Keratinocyte (primary cell): ENCODE results near the gene CD209. TPM values are rescaled to one million over a fixed set of nuclear protein-coding genes. Genes with fewer than 3 reads are reported as not detected.

ENCODE experiments used
- DNase-seq: peaks from one replicate; pipeline ENCODE4 v3.0.0-alpha.2; 2011; ENCODE audit warnings: low read depth, missing footprints, low spot score
- FAIRE-seq: peaks from 2 replicates; lab custom pipeline; 2011; peaks lifted over from hg19 to GRCh38; lab: Jason Lieb, UNC
- H2AFZ ChIP-seq: 2 replicates; pipeline ENCODE4 v1.6.0; 2012; ENCODE audit warnings: low read length, control low read depth, inconsistent platforms; ENCODE audit not compliant: control insufficient read depth
- H3K27ac ChIP-seq: 2 replicates; pipeline ENCODE4 v1.5.1; 2011; ENCODE audit warnings: low read length; ENCODE audit not compliant: control insufficient read depth, insufficient read depth
- H3K27me3 ChIP-seq: 3 replicates; pipeline ENCODE4 v1.6.0; 2011; ENCODE audit warnings: low read length; ENCODE audit not compliant: control insufficient read depth, insufficient read depth; ENCODE audit errors: extremely low read depth
- H3K36me3 ChIP-seq, 2 experiments: 2 replicates in 1 of 2; 3 replicates in 1 of 2; pipeline ENCODE4 v1.5.1; 2011; ENCODE audit warnings: low read length in 2 of 2, mild to moderate bottlenecking in 1 of 2; ENCODE audit not compliant: control insufficient read depth in 2 of 2, insufficient read depth in 2 of 2; ENCODE audit errors: extremely low read depth in 1 of 2
- H3K4me1 ChIP-seq: 3 replicates; pipeline ENCODE4 v1.5.1; 2011; ENCODE audit warnings: low read length; ENCODE audit not compliant: control insufficient read depth, insufficient read depth; ENCODE audit errors: extremely low read depth
- H3K4me2 ChIP-seq: 3 replicates; pipeline ENCODE4 v1.6.0; 2011; ENCODE audit warnings: low read depth, low read length; ENCODE audit not compliant: control insufficient read depth, insufficient read depth; ENCODE audit errors: extremely low read depth
- H3K4me3 ChIP-seq, 3 experiments: fragments of 200-600 bp in 1 of 3; sonication (generic) in 1 of 3; 2 replicates in 2 of 3; 3 replicates in 1 of 3; pipeline ENCODE4 v1.5.1; 2011 to 2016; ENCODE audit warnings: low read length in 3 of 3, mild to moderate bottlenecking in 3 of 3, control low read depth in 2 of 3, inconsistent platforms in 1 of 3, low read depth in 1 of 3, mixed read lengths in 1 of 3, mixed run types in 1 of 3, moderate library complexity in 1 of 3; ENCODE audit not compliant: control insufficient read depth in 2 of 3, insufficient read depth in 2 of 3; ENCODE audit errors: extremely low read depth in 1 of 3
- H3K79me2 ChIP-seq: 2 replicates; pipeline ENCODE4 v1.6.0; 2012; ENCODE audit warnings: low read length; ENCODE audit not compliant: control insufficient read depth, insufficient read depth
- H3K9ac ChIP-seq: 3 replicates; pipeline ENCODE4 v1.6.0; 2011; ENCODE audit warnings: low read length; ENCODE audit not compliant: control insufficient read depth, insufficient read depth; ENCODE audit errors: extremely low read depth
- H3K9me1 ChIP-seq: 3 replicates; pipeline ENCODE4 v1.6.0; 2011; ENCODE audit warnings: low read length; ENCODE audit not compliant: control insufficient read depth, insufficient read depth; ENCODE audit errors: extremely low read depth
- H3K9me3 ChIP-seq: 2 replicates; pipeline ENCODE4 v1.5.1; 2012; ENCODE audit warnings: low read depth, low read length; ENCODE audit not compliant: control insufficient read depth
- H4K20me1 ChIP-seq: 3 replicates; pipeline ENCODE4 v1.6.0; 2011; ENCODE audit warnings: low read length; ENCODE audit not compliant: control insufficient read depth, insufficient read depth; ENCODE audit errors: extremely low read depth
- EZH2 ChIP-seq: IDR thresholded peaks from one replicate; pipeline ENCODE4 v1.6.1; 2012; ENCODE audit warnings: inconsistent platforms, mild to moderate bottlenecking, low read length, moderate library complexity
- dilution Hi-C: fragments of 300-500 bp; cut with MboI; formaldehyde crosslinking; loops from one replicate; pipeline ENCODE4 v1.7.0; 2020; ENCODE audit warnings: low sequenced_read_pairs; ENCODE audit not compliant: extremely low pct_ligation_motif_present
- polyA plus RNA-seq, 5 experiments: library from polyadenylated mRNA; depleted of rRNA in 3 of 5; stranded (reverse) in 3 of 5; stranded (forward) in 1 of 5; unstranded in 1 of 5; fragments of >200 nt; gene quantifications; 1 replicate in 1 of 5; 2 replicates in 3 of 5; 3 replicates in 1 of 5; pipeline versions ENCODE4 v1.2.1 to v1.2.3, GENCODE V29; 2011 to 2012; ENCODE audit warnings: missing spikeins in 2 of 5, low read depth in 1 of 5, low replicate concordance in 1 of 5
- TF ChIP-seq, protein P1 (sequence below), 3 experiments: IDR thresholded peaks in 1 of 3; conservative IDR thresholded peaks in 1 of 3; optimal IDR thresholded peaks in 1 of 3; 2 replicates in 2 of 3; 3 replicates in 1 of 3; pipeline versions ENCODE3 to v1.5.1; 2011; ENCODE audit warnings: low read length in 3 of 3, mild to moderate bottlenecking in 3 of 3, moderate library complexity in 2 of 3, control low read depth in 1 of 3, inconsistent platforms in 1 of 3; ENCODE audit not compliant: insufficient read depth in 2 of 3; ENCODE audit errors: extremely low read depth in 1 of 3

Gene CD209
- polyA plus RNA-seq, 1 donor (not counting 4 experiments of a cell fraction or from before 2014, with no cell fraction given): not detected

DNA sequence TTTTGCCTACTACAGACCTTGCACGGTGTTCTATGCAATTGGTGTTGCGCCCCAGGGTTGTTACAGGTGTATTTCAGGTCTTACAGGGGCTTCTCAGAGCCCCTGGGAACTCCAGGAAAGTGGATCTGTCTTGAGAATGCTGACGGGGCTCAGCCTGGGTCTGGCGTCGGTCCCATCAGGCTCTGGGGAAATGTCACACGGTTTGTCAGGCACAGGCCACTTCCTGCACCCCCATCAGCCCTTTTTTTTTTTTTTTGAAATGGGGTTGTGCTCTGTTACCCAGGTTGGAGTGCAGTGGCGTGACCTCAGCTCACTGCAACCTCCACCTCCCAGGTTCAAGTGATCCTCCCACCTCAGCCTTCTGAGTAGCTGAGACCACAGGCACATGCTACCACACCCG is 28.7 kb downstream of the CD209 start:
- dilution Hi-C loops: no loop called here
- H3K27ac ChIP-seq: no peak overlapping the region
- no peaks in the 10 kb centered on the region for H3K9me3 ChIP-seq
- no peak overlapping the region for H3K4me3 ChIP-seq
- H3K9me1 ChIP-seq: no peaks in the 10 kb centered on the region
- H3K4me2 ChIP-seq: no peak overlapping the region
- H3K4me1 ChIP-seq: no peaks in the 10 kb centered on the region
- no peaks in the 10 kb centered on the region for H4K20me1 ChIP-seq
- no peak for FAIRE-seq
- no peaks in the 10 kb centered on the region for H3K36me3 ChIP-seq
- no peak overlapping the region for H2AFZ ChIP-seq
- no peaks in the 10 kb centered on the region for H3K79me2 ChIP-seq
- TF ChIP-seq, protein P1, sequence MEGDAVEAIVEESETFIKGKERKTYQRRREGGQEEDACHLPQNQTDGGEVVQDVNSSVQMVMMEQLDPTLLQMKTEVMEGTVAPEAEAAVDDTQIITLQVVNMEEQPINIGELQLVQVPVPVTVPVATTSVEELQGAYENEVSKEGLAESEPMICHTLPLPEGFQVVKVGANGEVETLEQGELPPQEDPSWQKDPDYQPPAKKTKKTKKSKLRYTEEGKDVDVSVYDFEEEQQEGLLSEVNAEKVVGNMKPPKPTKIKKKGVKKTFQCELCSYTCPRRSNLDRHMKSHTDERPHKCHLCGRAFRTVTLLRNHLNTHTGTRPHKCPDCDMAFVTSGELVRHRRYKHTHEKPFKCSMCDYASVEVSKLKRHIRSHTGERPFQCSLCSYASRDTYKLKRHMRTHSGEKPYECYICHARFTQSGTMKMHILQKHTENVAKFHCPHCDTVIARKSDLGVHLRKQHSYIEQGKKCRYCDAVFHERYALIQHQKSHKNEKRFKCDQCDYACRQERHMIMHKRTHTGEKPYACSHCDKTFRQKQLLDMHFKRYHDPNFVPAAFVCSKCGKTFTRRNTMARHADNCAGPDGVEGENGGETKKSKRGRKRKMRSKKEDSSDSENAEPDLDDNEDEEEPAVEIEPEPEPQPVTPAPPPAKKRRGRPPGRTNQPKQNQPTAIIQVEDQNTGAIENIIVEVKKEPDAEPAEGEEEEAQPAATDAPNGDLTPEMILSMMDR (optimal IDR thresholded peaks at IDR 0.05 in 1 of 3, IDR thresholded peaks at IDR 0.05 in 1 of 3, conservative IDR thresholded peaks at IDR 0.05 in 1 of 3; ENCODE audit: extremely low read depth in 1 of 3, insufficient read depth in 2 of 3, low read length in 3 of 3): no peak
- no peak for TF ChIP-seq EZH2
- H3K9ac ChIP-seq: no peak overlapping the region
- H3K27me3 ChIP-seq: no peaks in the 10 kb centered on the region
- no peak for DNase-seq

DNA sequence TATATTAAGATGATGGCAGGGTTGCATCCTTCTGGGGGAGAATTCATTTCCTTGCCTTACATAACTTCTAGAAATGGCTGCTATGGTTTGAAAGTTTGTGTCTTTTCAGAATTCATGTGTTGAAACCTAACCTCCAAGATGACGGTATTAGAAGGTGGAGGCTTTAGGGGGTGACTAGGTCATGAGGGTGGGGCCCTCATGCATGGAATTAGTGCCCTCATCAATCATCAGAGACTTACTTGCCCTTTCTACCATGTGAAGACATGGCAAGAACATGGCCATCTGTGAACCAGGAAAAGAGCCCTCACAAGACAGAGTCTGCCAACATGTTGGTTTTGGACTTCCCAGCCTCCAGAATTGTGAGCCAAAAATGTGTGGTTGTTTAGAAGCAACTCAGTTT is 30.6 kb downstream of the CD209 start:
- H3K9me1 ChIP-seq: no peaks in the 10 kb centered on the region
- DNase-seq (no peak), FAIRE-seq (no peak)
- dilution Hi-C loops: no loop called here
- H3K79me2 ChIP-seq: no peaks in the 10 kb centered on the region
- H3K4me1 ChIP-seq: no peaks in the 10 kb centered on the region
- H3K4me2 ChIP-seq: no peak overlapping the region
- H2AFZ ChIP-seq: no peak overlapping the region
- H3K27ac ChIP-seq: no peak overlapping the region
- H3K4me3 ChIP-seq: no peak overlapping the region
- no peaks in the 10 kb centered on the region for H3K9me3 ChIP-seq
- no peak for TF ChIP-seq EZH2
- TF ChIP-seq, protein P1 (optimal IDR thresholded peaks at IDR 0.05 in 1 of 3, IDR thresholded peaks at IDR 0.05 in 1 of 3, conservative IDR thresholded peaks at IDR 0.05 in 1 of 3; ENCODE audit: extremely low read depth in 1 of 3, insufficient read depth in 2 of 3, low read length in 3 of 3): no peak
- H4K20me1 ChIP-seq: no peaks in the 10 kb centered on the region
- no peaks in the 10 kb centered on the region for H3K36me3 ChIP-seq
- H3K9ac ChIP-seq: no peak overlapping the region
- no peaks in the 10 kb centered on the region for H3K27me3 ChIP-seq
